ENCODE data around the gene FKBP5.

DNA sequence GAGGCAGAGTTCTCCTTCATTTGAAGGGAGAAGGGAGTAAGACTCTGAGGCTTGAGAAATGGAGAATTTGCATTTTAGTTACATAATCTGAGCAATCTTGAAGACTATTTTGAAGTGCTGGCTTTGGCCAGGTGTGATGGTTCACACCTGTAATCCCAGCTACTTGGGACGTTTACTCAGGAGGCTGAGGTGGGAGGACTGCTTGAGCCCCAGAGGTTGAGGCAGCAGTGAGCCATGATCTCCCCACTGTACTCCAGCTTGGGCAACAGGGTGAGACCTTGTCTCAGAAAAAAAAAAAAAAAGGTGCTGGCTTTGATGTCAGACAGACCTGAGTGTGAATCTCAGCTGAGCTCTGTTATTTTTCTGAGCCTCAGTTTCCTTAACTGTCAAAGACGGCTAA, 35.8 kb upstream of the FKBP5 start:
- TF ChIP-seq, protein P1, sequence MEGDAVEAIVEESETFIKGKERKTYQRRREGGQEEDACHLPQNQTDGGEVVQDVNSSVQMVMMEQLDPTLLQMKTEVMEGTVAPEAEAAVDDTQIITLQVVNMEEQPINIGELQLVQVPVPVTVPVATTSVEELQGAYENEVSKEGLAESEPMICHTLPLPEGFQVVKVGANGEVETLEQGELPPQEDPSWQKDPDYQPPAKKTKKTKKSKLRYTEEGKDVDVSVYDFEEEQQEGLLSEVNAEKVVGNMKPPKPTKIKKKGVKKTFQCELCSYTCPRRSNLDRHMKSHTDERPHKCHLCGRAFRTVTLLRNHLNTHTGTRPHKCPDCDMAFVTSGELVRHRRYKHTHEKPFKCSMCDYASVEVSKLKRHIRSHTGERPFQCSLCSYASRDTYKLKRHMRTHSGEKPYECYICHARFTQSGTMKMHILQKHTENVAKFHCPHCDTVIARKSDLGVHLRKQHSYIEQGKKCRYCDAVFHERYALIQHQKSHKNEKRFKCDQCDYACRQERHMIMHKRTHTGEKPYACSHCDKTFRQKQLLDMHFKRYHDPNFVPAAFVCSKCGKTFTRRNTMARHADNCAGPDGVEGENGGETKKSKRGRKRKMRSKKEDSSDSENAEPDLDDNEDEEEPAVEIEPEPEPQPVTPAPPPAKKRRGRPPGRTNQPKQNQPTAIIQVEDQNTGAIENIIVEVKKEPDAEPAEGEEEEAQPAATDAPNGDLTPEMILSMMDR (IDR thresholded peaks at IDR 0.05) = no peak
- TF ChIP-seq POLR2A (IDR thresholded peaks at IDR 0.05) = no peak
